GM12872 (cell line): ENCODE results near the gene CEBPA.

Experiments
- TF ChIP-seq, protein P1 (sequence below): IDR thresholded peaks from 3 replicates; pipeline ENCODE4 v1.5.1; 2011; ENCODE audit warnings: low read depth, mild to moderate bottlenecking, low read length, moderate library complexity; ENCODE audit not compliant: insufficient read depth

The CEBPA gene

DNA sequence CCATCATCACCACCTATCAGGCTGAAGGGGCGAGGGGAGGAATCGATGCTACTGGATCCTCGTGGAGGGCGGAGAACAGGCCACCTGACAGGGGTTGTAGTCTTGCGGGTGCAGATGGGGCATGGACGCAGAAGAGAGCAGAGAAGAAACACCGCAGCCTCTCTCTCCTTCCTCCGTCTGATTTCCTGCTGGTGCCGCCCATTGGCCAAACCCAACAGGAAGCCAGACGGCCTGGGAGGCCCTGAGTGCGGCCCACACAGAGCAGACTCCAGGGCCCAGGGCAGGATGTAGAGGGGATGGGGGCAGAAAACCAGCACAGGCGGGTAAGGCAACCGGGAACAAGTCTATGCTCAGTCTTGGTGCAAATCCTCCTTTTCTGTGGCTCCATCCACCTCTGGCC is 15.4 kb downstream of the CEBPA start:
- TF ChIP-seq, protein P1, sequence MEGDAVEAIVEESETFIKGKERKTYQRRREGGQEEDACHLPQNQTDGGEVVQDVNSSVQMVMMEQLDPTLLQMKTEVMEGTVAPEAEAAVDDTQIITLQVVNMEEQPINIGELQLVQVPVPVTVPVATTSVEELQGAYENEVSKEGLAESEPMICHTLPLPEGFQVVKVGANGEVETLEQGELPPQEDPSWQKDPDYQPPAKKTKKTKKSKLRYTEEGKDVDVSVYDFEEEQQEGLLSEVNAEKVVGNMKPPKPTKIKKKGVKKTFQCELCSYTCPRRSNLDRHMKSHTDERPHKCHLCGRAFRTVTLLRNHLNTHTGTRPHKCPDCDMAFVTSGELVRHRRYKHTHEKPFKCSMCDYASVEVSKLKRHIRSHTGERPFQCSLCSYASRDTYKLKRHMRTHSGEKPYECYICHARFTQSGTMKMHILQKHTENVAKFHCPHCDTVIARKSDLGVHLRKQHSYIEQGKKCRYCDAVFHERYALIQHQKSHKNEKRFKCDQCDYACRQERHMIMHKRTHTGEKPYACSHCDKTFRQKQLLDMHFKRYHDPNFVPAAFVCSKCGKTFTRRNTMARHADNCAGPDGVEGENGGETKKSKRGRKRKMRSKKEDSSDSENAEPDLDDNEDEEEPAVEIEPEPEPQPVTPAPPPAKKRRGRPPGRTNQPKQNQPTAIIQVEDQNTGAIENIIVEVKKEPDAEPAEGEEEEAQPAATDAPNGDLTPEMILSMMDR: no peak

DNA sequence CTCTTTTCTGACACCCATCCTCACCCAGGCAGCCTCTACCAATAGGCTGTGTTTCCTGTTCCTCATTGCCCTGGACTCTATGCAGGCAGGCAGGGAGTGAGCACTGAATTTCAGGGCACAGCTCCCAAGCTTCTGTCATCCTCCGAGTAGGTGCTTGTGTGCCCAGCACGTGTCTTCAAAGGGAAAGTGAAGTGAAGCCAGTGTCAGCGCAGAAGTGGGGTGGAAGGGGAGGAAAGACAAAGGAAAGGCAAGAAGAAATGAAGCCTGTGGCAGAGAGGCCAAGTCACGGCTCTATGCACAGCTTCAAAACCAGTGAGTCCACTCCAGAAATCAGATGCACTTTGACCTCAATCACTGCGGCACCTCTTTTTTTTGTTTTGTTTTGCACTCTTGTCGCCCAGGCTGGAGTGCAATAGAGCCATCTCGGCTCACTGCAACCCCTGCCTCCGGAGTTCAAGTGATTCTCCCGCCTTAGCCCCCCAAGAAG is 16.9 kb downstream of the CEBPA start:
- TF ChIP-seq, protein P1: no peak

DNA sequence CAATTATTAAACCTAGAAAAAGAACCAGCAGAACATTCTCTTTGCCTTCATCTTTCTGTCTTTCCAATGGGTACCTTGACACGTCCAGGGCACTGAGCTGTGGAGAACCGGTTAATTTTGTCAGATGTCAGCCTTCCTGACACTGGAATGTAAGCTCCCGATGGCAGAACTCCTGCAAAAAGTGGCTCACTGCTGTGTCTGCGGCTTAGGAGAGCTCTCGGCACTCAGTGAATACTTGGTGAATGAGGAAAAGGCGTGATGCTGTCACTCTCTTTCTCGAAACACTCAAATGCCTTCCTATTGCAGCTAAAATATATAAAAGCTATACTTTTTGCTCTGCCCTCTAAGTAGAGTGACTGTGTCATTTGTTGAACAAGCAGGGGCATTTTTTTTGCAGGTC is 17.6 kb downstream of the CEBPA start:
- TF ChIP-seq, protein P1: no peak

DNA sequence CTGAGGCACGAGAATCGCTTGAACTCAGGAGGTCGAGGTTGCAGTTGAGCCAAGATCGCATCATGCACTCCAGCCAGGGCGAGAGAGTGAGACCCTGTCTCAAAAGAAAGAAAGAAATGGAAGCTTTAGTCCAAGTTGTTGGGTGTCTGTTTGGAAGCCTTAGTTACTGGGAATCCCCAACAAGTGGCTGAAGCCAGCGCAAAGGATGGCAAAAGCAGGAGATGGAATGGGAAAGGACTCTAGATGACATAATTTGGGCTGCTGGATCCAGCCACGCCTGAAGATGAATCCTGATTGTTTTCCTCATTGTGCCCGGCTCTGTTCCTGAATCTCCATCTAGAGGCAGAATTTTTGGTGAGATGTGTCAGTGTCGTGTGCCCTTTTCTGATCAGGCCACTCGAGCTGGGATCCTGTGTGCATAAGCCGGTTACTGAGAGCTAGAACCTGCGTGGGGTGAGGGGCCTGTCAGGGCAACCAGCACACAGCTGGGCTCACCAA is 18.1 kb downstream of the CEBPA start:
- TF ChIP-seq, protein P1: no peak

DNA sequence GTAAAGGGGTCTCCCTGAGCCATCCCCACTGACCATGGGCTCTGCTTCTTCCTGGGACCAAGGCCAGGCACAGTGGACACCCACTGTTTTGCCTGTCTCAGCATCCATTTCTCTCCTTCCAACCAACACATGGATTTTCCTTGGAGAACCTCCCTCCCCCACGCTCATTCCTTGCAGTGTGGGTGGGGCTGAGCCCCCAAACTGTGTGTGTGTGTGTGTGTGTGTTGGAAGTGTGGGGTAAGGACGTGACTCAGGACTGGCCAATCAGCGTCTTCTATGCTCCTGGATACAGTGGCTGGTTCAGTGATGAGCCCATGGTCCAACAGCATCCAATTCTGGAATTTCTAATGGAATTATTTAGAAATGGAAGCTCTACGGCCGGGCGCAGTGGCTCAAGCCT is 18.7 kb downstream of the CEBPA start:
- TF ChIP-seq, protein P1: no peak

DNA sequence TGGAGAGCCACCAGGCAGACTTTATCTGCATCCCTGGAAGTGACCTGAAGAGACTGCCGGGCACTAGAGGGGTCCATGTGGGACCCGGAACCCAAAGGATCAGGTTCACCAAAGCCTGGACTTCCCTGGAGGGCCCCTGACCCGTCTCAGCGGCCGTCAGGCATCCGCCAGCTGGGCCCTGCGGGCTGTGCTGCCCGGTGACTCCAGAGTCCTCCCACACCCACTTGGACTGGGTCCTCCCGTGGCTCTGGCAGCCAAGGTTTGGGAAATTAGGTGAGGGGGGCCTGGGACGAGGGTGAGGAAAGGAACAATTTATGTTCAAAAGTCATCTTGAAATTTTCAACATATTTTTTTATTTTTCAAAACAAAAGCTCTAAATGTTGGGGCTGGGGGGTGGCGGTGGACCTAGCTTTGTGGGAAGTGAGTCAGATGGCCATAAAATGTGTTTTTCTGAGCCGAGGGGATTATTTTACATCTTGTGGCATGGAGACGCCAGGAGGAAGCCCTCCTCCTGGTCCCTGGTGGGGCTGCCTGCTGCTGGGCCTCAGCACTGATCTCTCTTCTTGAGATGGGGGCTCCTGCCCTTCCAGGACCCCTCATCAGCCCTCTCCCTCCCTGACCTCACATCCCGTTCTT is 20.2 kb downstream of the CEBPA start:
- TF ChIP-seq, protein P1: no peak

DNA sequence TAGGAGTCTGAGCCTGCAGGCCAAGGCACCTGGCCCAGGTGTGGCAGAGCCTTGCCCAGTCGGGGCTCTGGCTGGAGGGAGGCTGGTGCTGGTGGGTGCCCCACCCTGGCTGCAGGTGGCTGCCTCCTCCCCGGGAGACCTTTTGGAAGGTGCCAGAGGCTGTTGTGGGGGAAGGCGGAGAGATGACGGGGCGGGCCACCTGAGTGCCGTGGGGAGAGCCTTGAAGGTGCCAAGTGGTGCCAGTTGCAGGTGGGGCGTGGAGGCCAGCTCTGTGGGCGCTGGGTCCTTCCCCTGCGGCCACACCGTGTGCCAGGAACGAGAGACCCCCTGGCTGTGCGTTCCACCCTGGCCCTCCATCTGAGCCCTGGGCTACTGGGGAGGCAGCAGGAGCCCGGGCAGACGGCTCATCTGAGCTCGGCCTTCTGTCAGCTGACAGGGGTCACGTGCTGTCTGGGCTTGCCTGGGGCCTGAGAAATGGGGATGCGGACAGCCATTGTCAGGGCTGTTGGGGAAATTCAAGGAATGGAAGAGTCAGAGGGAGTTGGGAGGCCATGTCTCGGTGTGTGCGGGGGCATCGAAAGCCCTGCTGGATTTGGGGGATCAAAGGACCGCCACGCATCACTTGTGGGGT is 20.9 kb downstream of the CEBPA start:
- TF ChIP-seq, protein P1: no peak
